K562 (cell line): ENCODE measurements around the gene P2RX3. TPM values are rescaled to one million over a fixed set of nuclear protein-coding genes. Genes with fewer than 3 reads are reported as not detected.

Experiments
- ATAC-seq: fragments of 200-7000 bp; cut with Tn5 transposase; 3 replicates; pipeline ENCODE4 v1.9.1; 2020; ENCODE audit warnings: moderate library complexity
- BruUV-seq: library from RNA; stranded (reverse); fragments of 400-500 nt; replicated peaks from 2 replicates; lab custom pipeline; 2021; lab: Mats Ljungman, UMichigan
- CTCF ChIA-PET: fragments of 300-600 bp; formaldehyde crosslinking; extraction: SDS; loops from one replicate; lab custom pipeline; 2021; ENCODE audit warnings: low intra/inter-chr PET ratio; lab: Yijun Ruan, JAX
- POLR2A ChIA-PET: fragments of 300-600, 350-650 bp; sonication (Branson Sonifier 250); formaldehyde crosslinking; extraction: SDS; loops from one replicate; lab custom pipeline; 2021; ENCODE audit warnings: antibody characterized with exemption, inconsistent platforms; lab: Yijun Ruan, JAX
- DNase-seq, 4 experiments: peaks; one replicate each; pipeline versions ENCODE4 v3.0.0 to v3.0.0-alpha.2; 2011 to 2018; ENCODE audit warnings: low spot score in 3 of 4, mixed read lengths in 3 of 4; ENCODE audit errors: extremely low read depth in 1 of 4
- FAIRE-seq: peaks from 2 replicates; lab custom pipeline; 2011; peaks lifted over from hg19 to GRCh38; lab: Jason Lieb, UNC
- H2AFZ ChIP-seq: 2 replicates; pipeline ENCODE4 v1.6.0; 2011; ENCODE audit warnings: low read depth, low read length, control low read depth, inconsistent platforms
- H3K27ac ChIP-seq: fragments of 200-600 bp; 3 replicates; pipeline ENCODE4 v1.8.0; 2011; ENCODE audit warnings: low read depth, mild to moderate bottlenecking, control low read depth, inconsistent platforms, low read length, moderate library complexity, mixed read lengths; ENCODE audit errors: extremely low read depth
- H3K27me3 ChIP-seq, 2 experiments: fragments of 300-600 bp in 1 of 2; 2 replicates in 1 of 2; 3 replicates in 1 of 2; pipeline versions ENCODE4 v1.6.0 to v1.8.0; 2011; ENCODE audit warnings: inconsistent platforms in 2 of 2, low read length in 2 of 2, mild to moderate bottlenecking in 1 of 2, mixed read lengths in 1 of 2, moderate library complexity in 1 of 2; ENCODE audit not compliant: control insufficient read depth in 2 of 2, insufficient read depth in 2 of 2
- H3K36me3 ChIP-seq: fragments of 300-600 bp; 3 replicates; pipeline ENCODE4 v1.8.0; 2011; ENCODE audit warnings: mild to moderate bottlenecking, low read length, inconsistent platforms; ENCODE audit not compliant: control insufficient read depth, insufficient read depth
- H3K4me1 ChIP-seq, 2 experiments: fragments of 200-600 bp in 1 of 2; replicated peaks in 1 of 2; 2 replicates in 1 of 2; 3 replicates in 1 of 2; pipeline versions ENCODE4 v1.5.1 to v1.8.0; 2011; ENCODE audit warnings: inconsistent platforms in 2 of 2, low read length in 2 of 2, mild to moderate bottlenecking in 1 of 2, mixed read lengths in 1 of 2, moderate library complexity in 1 of 2; ENCODE audit not compliant: control insufficient read depth in 2 of 2, insufficient read depth in 2 of 2
- H3K4me2 ChIP-seq: 2 replicates; pipeline ENCODE4 v1.6.1; 2011; ENCODE audit warnings: low read length, control low read depth, inconsistent platforms, mixed read lengths; ENCODE audit not compliant: insufficient read depth
- H3K4me3 ChIP-seq: fragments of 200-600 bp; sonication (generic), shearing (Covaris generic); 2 replicates; pipeline ENCODE4 v1.5.1; 2016; ENCODE audit warnings: control low read depth, inconsistent platforms
- H3K79me2 ChIP-seq: fragments of 200-600 bp; 3 replicates; pipeline ENCODE4 v1.8.0; 2011; ENCODE audit warnings: low read length, inconsistent platforms; ENCODE audit not compliant: control insufficient read depth, insufficient read depth
- H3K9ac ChIP-seq, 2 experiments: 2 replicates each; pipeline versions ENCODE4 v1.6.0 to v1.6.1; 2011; ENCODE audit warnings: low read depth in 2 of 2, low read length in 2 of 2, control low read depth in 1 of 2, inconsistent platforms in 1 of 2, mild to moderate bottlenecking in 1 of 2, mixed read lengths in 1 of 2; ENCODE audit not compliant: insufficient read depth in 1 of 2
- H3K9me1 ChIP-seq: one replicate; pipeline ENCODE4 v1.6.0; 2011; ENCODE audit warnings: inconsistent platforms, mild to moderate bottlenecking, low read length, moderate library complexity; ENCODE audit not compliant: control insufficient read depth, insufficient read depth
- H3K9me3 ChIP-seq: replicated peaks from 2 replicates; pipeline ENCODE4 v1.5.1; 2011; ENCODE audit warnings: low read depth, low read length, inconsistent platforms; ENCODE audit not compliant: control insufficient read depth, insufficient read depth
- H4K20me1 ChIP-seq: replicated peaks from 2 replicates; pipeline ENCODE4 v1.6.1; 2011; ENCODE audit warnings: low read length, inconsistent platforms, mixed read lengths; ENCODE audit not compliant: control insufficient read depth, insufficient read depth
- BRD4 ChIP-seq: fragments of 200-600 bp; sonication (generic); IDR thresholded peaks from 2 replicates; pipeline ENCODE4 v1.6.1; 2017; ENCODE audit warnings: inconsistent platforms
- CCAR2 ChIP-seq: fragments of 200-400 bp; formaldehyde crosslinking; IDR thresholded peaks from 2 replicates; pipeline ENCODE4 v1.6.1; 2017; ENCODE audit warnings: mild to moderate bottlenecking, low read depth, low read length
- ESRRB ChIP-seq: fragments of 250-450 bp; sonication (Bioruptor Pico); IDR thresholded peaks from 2 replicates; pipeline ENCODE4 v1.5.0; 2020; ENCODE audit warnings: mild to moderate bottlenecking, moderate library complexity, borderline replicate concordance
- GABPA ChIP-seq: fragments of 200-800 bp; sonication (Bioruptor generic); conservative IDR thresholded peaks from 2 replicates; pipeline ENCODE4 v1.6.1; 2016; ENCODE audit warnings: low read depth, missing genetic modification characterization, missing compliant biosample characterization
- GATAD2A ChIP-seq: fragments of 450-650 bp; IDR thresholded peaks from 2 replicates; pipeline ENCODE4 v1.6.1; 2017
- HDAC3 ChIP-seq: fragments of 450-650 bp; IDR thresholded peaks from 2 replicates; pipeline ENCODE4 v1.6.1; 2018; ENCODE audit warnings: borderline replicate concordance, mild to moderate bottlenecking, moderate library complexity; ENCODE audit not compliant: partially characterized antibody
- NBN ChIP-seq: fragments of 450-650 bp; IDR thresholded peaks from 2 replicates; pipeline ENCODE4 v1.6.1; 2016; ENCODE audit warnings: low read depth, mild to moderate bottlenecking
- POLR2A ChIP-seq: fragments of 450-650 bp; conservative IDR thresholded peaks from 2 replicates; pipeline ENCODE4 v1.6.1; 2016
- RBBP5 ChIP-seq: fragments of 200-600 bp; sonication (generic); IDR thresholded peaks from 2 replicates; pipeline ENCODE4 v1.6.1; 2012; ENCODE audit warnings: borderline replicate concordance, mild to moderate bottlenecking, low read length, control low read depth, inconsistent platforms; ENCODE audit not compliant: insufficient read depth, poor library complexity, severe bottlenecking
- SLC30A9 ChIP-seq: fragments of 250-450 bp; sonication (Bioruptor Pico); IDR thresholded peaks from 2 replicates; pipeline ENCODE4 v1.8.0; 2022; ENCODE audit warnings: mild to moderate bottlenecking, moderate library complexity
- ZNF134 ChIP-seq: fragments of 250-450 bp; sonication (Bioruptor Pico); conservative IDR thresholded peaks from 2 replicates; pipeline ENCODE4 v1.4.0; 2020
- ZNF408 ChIP-seq: fragments of 250-450 bp; sonication (Bioruptor Pico); IDR thresholded peaks from 2 replicates; pipeline ENCODE4 v1.4.0; 2020; ENCODE audit warnings: low read depth, mild to moderate bottlenecking, moderate library complexity
- ZNF561 ChIP-seq: fragments of 450-650 bp; formaldehyde crosslinking; conservative IDR thresholded peaks from 2 replicates; pipeline ENCODE4 v1.4.0; 2020; ENCODE audit warnings: mild to moderate bottlenecking, moderate library complexity
- WGBS: fragments of 100-300 bp; shearing (Covaris generic); methylation state at CpG from one replicate; pipeline ENCODE4 v1.1.6; 2016; ENCODE audit warnings: low coverage, mixed read lengths; ENCODE audit not compliant: insufficient coverage; ENCODE audit errors: missing lambda C conversion rate; 5-methylcytosine and 5-hydroxymethylcytosine counted together
- in situ Hi-C: fragments of 300-500 bp; cut with MboI; formaldehyde crosslinking; loops from 4 replicates; pipeline ENCODE4 v1.15.0; 2018; ENCODE audit warnings: inconsistent platforms, mixed read lengths
- intact Hi-C: fragments of 100-400 bp; cut with micrococcal nuclease; formaldehyde crosslinking; loops from 2 replicates; pipeline ENCODE4 v1.14.2; 2022
- polyA plus RNA-seq, 8 experiments: library from polyadenylated mRNA; depleted of rRNA in 4 of 8; stranded (reverse) in 5 of 8; unstranded in 3 of 8; fragments of >200 nt; fragmentation: Nextera tagmentation in 2 of 8; fragmentation: Illumina TruSeq in 1 of 8; extraction: Ambion mirVana in 2 of 8; extraction: Trizol in 1 of 8; gene quantifications; 2 replicates each; pipeline versions ENCODE4 v1.2.1 to v1.2.3, GENCODE V29; 2011 to 2014; ENCODE audit warnings: inconsistent platforms in 1 of 8, missing spikeins in 1 of 8
- total RNA-seq, 7 experiments: library from RNA; depleted of rRNA in 6 of 7; stranded (reverse); fragments of >200 nt in 6 of 7; fragmentation: Illumina TruSeq in 2 of 7; extraction: Trizol in 2 of 7; gene quantifications; 2 replicates each; pipeline versions ENCODE4 v1.2.1 to v1.2.3, GENCODE V29; 2011 to 2021; ENCODE audit warnings: low replicate concordance in 1 of 7
- TF ChIP-seq, protein P1 (sequence below): fragments of 450-650 bp; IDR thresholded peaks from 2 replicates; pipeline ENCODE4 v1.6.1; 2017; ENCODE audit warnings: antibody characterized with exemption
- TF ChIP-seq, protein P2 (sequence below): fragments of 450-650 bp; IDR thresholded peaks from 2 replicates; pipeline ENCODE4 v1.6.1; 2016
- TF ChIP-seq, protein P3 (sequence below): fragments of 450-650 bp; IDR thresholded peaks from 2 replicates; pipeline ENCODE4 v1.6.1; 2018; ENCODE audit not compliant: partially characterized antibody

The P2RX3 gene
- total and polyA plus RNA-seq, 9 of the 15 experiments (the other 6 are each of a cell fraction or from before 2014, with no cell fraction given): not detected

DNA sequence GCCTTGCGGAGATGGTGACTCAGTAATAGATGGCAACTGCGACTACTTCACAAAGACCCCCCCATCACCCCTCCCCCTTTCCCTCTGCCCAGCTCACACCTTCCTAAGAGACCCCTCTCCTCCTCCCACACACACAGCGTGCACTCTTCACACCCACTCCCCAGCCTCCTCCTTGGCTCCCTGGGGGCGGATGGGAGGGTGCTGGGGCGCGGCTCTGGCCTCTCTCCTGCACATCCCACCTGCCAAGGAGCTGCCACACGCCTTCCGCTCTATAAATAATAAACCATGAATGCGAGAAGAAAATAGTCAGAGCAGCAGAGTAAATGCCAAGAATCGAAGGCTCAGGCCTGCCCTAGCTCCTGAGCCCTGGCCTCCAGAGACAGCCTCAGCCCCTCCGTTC lies 4.5 kb downstream of the P2RX3 start (continued):
- TF ChIP-seq ESRRB (CRISPR knock-in tag) (no peak), GATAD2A (no peak)

DNA sequence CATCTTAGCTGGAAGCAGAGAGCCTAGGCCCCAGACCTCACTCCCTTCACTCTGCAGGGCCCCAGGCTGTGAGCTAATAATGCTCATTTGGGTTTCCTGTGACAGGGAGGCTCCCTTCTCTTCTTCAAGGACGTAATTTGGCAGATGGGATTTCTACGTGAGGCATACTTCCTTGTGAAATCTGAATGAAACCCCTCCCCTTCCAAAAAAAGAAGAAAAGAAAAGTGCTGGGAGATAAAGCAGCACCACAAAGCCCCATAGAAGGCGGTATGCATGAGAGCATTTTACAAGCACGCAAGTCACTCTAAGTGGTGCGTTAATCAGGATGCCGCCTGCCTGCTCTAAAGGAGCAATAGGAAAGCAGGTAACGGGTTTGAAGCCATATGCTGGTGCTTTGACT lies 5.7 kb downstream of the P2RX3 start:
- H3K79me2 ChIP-seq: no peaks in the 10 kb centered on the region
- no TSS peak for BruUV-seq
- H3K9ac ChIP-seq: peak overlapping the region in 1 of 2 experiments; percentile 27; a peak in 1 of 4 replicates
- H3K27ac ChIP-seq: no peak overlapping the region
- H3K4me3 ChIP-seq: no peak overlapping the region
- peaks cover 6 to 8% of the 10 kb centered on the region in 2 experiments; a peak in 4 of 5 replicates for H3K4me1 ChIP-seq
- H3K9me1 ChIP-seq: no peaks in the 10 kb centered on the region
- H3K9me3 ChIP-seq: no peaks in the 10 kb centered on the region
- no peaks in the 10 kb centered on the region for H3K36me3 ChIP-seq
- in situ Hi-C loops (loop anchor here (5.0 to 10.0 kb wide), 3 partner anchors 181 to 1171 kb away; no protein-coding TSS in a partner anchor), intact Hi-C loops (loop anchor here (2.0 to 10.0 kb wide), 5 partner anchors 212 to 503 kb away; no protein-coding TSS in a partner anchor)
- H2AFZ ChIP-seq: peak overlapping the region; percentile 14
- no peaks in the 10 kb centered on the region for H4K20me1 ChIP-seq
- no peak for DNase-seq
- H3K4me2 ChIP-seq: no peak overlapping the region
- H3K27me3 ChIP-seq: no peaks in the 10 kb centered on the region; a peak in 1 of 5 replicates
- FAIRE-seq: no peak
- whole genome bisulfite sequencing: 35% methylated on average over 7 of the region's 7 CpGs
- ChIA-PET POLR2A (interaction anchor here (0.5 to 1.1 kb wide), 2 partner anchors 9 to 177 kb away, joined by 3 to 8 read pairs; no protein-coding TSS in a partner anchor), CTCF (no interaction called here)
- ATAC-seq: no peak
- TF ChIP-seq ZNF408 (CRISPR knock-in tag) (no peak), POLR2A (no peak), ZNF134 (CRISPR knock-in tag) (no peak), GABPA (tag) (no peak), SLC30A9 (no peak), NBN (no peak), RBBP5 (no peak), CCAR2 (no peak), HDAC3 (no peak), BRD4 (no peak), ZNF561 (CRISPR knock-in tag) (no peak)
- TF ChIP-seq, protein P1, sequence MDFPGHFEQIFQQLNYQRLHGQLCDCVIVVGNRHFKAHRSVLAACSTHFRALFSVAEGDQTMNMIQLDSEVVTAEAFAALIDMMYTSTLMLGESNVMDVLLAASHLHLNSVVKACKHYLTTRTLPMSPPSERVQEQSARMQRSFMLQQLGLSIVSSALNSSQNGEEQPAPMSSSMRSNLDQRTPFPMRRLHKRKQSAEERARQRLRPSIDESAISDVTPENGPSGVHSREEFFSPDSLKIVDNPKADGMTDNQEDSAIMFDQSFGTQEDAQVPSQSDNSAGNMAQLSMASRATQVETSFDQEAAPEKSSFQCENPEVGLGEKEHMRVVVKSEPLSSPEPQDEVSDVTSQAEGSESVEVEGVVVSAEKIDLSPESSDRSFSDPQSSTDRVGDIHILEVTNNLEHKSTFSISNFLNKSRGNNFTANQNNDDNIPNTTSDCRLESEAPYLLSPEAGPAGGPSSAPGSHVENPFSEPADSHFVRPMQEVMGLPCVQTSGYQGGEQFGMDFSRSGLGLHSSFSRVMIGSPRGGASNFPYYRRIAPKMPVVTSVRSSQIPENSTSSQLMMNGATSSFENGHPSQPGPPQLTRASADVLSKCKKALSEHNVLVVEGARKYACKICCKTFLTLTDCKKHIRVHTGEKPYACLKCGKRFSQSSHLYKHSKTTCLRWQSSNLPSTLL: no peak
- TF ChIP-seq, protein P2, sequence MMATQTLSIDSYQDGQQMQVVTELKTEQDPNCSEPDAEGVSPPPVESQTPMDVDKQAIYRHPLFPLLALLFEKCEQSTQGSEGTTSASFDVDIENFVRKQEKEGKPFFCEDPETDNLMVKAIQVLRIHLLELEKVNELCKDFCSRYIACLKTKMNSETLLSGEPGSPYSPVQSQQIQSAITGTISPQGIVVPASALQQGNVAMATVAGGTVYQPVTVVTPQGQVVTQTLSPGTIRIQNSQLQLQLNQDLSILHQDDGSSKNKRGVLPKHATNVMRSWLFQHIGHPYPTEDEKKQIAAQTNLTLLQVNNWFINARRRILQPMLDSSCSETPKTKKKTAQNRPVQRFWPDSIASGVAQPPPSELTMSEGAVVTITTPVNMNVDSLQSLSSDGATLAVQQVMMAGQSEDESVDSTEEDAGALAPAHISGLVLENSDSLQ: no peak
- TF ChIP-seq, protein P3, sequence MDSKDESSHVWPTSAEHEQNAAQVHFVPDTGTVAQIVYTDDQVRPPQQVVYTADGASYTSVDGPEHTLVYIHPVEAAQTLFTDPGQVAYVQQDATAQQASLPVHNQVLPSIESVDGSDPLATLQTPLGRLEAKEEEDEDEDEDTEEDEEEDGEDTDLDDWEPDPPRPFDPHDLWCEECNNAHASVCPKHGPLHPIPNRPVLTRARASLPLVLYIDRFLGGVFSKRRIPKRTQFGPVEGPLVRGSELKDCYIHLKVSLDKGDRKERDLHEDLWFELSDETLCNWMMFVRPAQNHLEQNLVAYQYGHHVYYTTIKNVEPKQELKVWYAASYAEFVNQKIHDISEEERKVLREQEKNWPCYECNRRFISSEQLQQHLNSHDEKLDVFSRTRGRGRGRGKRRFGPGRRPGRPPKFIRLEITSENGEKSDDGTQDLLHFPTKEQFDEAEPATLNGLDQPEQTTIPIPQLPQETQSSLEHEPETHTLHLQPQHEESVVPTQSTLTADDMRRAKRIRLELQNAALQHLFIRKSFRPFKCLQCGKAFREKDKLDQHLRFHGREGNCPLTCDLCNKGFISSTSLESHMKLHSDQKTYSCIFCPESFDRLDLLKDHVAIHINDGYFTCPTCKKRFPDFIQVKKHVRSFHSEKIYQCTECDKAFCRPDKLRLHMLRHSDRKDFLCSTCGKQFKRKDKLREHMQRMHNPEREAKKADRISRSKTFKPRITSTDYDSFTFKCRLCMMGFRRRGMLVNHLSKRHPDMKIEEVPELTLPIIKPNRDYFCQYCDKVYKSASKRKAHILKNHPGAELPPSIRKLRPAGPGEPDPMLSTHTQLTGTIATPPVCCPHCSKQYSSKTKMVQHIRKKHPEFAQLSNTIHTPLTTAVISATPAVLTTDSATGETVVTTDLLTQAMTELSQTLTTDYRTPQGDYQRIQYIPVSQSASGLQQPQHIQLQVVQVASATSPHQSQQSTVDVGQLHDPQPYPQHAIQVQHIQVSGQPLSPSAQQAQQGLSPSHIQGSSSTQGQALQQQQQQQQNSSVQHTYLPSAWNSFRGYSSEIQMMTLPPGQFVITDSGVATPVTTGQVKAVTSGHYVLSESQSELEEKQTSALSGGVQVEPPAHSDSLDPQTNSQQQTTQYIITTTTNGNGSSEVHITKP: no peak
